HL-60 (cell line): Measurements from ENCODE around the gene SMARCB1.

Experiments used
- POLR2AphosphoS5 ChIP-seq: IDR thresholded peaks from 2 replicates; pipeline ENCODE4 v1.6.1; 2012; ENCODE audit warnings: low read depth
- REST ChIP-seq: IDR thresholded peaks from 2 replicates; pipeline ENCODE4 v1.6.1; 2012; ENCODE audit warnings: low read depth; ENCODE audit not compliant: insufficient replicate concordance
- SPI1 ChIP-seq: IDR thresholded peaks from 2 replicates; pipeline ENCODE4 v1.6.1; 2012; ENCODE audit warnings: low read depth, mild to moderate bottlenecking, borderline replicate concordance
- TF ChIP-seq, protein P1 (sequence below): IDR thresholded peaks from one replicate; pipeline ENCODE4 v1.5.1; 2011; ENCODE audit warnings: low read length, control low read depth, inconsistent platforms; ENCODE audit not compliant: insufficient read depth

DNA sequence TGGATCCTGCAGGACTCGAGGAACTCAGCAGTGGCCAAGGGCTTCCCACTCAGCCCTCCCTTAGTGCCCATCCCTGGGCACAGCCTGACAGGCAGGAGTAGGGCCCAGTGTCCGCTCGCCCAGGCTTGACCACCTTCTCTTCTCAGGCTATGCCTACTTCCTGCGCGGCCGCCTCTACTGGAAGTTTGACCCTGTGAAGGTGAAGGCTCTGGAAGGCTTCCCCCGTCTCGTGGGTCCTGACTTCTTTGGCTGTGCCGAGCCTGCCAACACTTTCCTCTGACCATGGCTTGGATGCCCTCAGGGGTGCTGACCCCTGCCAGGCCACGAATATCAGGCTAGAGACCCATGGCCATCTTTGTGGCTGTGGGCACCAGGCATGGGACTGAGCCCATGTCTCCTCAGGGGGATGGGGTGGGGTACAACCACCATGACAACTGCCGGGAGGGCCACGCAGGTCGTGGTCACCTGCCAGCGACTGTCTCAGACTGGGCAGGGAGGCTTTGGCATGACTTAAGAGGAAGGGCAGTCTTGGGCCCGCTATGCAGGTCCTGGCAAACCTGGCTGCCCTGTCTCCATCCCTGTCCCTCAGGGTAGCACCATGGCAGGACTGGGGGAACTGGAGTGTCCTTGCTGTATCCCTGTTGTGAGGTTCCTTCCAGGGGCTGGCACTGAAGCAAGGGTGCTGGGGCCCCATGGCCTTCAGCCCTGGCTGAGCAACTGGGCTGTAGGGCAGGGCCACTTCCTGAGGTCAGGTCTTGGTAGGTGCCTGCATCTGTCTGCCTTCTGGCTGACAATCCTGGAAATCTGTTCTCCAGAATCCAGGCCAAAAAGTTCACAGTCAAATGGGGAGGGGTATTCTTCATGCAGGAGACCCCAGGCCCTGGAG, 3.3 kb upstream of the SMARCB1 start:
- TF ChIP-seq, protein P1, sequence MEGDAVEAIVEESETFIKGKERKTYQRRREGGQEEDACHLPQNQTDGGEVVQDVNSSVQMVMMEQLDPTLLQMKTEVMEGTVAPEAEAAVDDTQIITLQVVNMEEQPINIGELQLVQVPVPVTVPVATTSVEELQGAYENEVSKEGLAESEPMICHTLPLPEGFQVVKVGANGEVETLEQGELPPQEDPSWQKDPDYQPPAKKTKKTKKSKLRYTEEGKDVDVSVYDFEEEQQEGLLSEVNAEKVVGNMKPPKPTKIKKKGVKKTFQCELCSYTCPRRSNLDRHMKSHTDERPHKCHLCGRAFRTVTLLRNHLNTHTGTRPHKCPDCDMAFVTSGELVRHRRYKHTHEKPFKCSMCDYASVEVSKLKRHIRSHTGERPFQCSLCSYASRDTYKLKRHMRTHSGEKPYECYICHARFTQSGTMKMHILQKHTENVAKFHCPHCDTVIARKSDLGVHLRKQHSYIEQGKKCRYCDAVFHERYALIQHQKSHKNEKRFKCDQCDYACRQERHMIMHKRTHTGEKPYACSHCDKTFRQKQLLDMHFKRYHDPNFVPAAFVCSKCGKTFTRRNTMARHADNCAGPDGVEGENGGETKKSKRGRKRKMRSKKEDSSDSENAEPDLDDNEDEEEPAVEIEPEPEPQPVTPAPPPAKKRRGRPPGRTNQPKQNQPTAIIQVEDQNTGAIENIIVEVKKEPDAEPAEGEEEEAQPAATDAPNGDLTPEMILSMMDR = no peak
- TF ChIP-seq SPI1 = no peak
- no peak for TF ChIP-seq REST
- no peak for TF ChIP-seq POLR2AphosphoS5
